Immature natural killer cell (primary cell): Measurements from ENCODE around the gene RPS6KA1. TPM values are rescaled to one million over a fixed set of nuclear protein-coding genes. Genes with fewer than 3 reads are reported as not detected.
"Not testable (repeated sequence)": the region's sequence is repeated elsewhere in the genome, so short reads cannot be mapped to it uniquely, and the experiment has no call there.

Experiments used
- DNase-seq, 3 donors: peaks; one replicate each; pipeline ENCODE4 v3.0.0; 2022; ENCODE audit warnings: mixed read lengths in 1 of 3
- H3K27ac Mint-ChIP-seq, 6 donors: one replicate each; pipeline ENCODE4 v1.8.0; 2020; ENCODE audit warnings: mixed read lengths in 6 of 6, mild to moderate bottlenecking in 5 of 6, inconsistent platforms in 4 of 6, moderate library complexity in 3 of 6
- H3K27me3 Mint-ChIP-seq, 3 donors: one replicate each; pipeline ENCODE4 v1.8.0; 2020 to 2021; ENCODE audit warnings: low read depth in 3 of 3, mild to moderate bottlenecking in 3 of 3, mixed read lengths in 3 of 3, moderate library complexity in 3 of 3, inconsistent platforms in 1 of 3
- H3K36me3 Mint-ChIP-seq, 3 donors: one replicate each; pipeline ENCODE4 v1.8.0; 2020; ENCODE audit warnings: mixed read lengths in 3 of 3, inconsistent platforms in 2 of 3, mild to moderate bottlenecking in 2 of 3
- H3K4me1 Mint-ChIP-seq, 2 donors: one replicate each; pipeline ENCODE4 v1.8.0; 2020; ENCODE audit warnings: inconsistent platforms in 2 of 2, mild to moderate bottlenecking in 2 of 2, mixed read lengths in 2 of 2, moderate library complexity in 1 of 2
- H3K4me3 Mint-ChIP-seq, 5 donors: one replicate each; pipeline ENCODE4 v1.8.0; 2020; ENCODE audit warnings: mild to moderate bottlenecking in 5 of 5, mixed read lengths in 5 of 5, inconsistent platforms in 3 of 5, moderate library complexity in 3 of 5
- H3K9me3 Mint-ChIP-seq, 6 donors: one replicate each; pipeline ENCODE4 v1.8.0; 2020; ENCODE audit warnings: mild to moderate bottlenecking in 6 of 6, mixed read lengths in 6 of 6, inconsistent platforms in 4 of 6, moderate library complexity in 3 of 6
- polyA plus RNA-seq, 3 donors: library from polyadenylated mRNA; unstranded; fragments of 300-500 nt; fragmentation: Illumina TruSeq; gene quantifications; one replicate each; pipeline ENCODE4 v1.2.3, GENCODE V29; 2021

The RPS6KA1 gene
- polyA plus RNA-seq, 3 donors from 2014 or later, result 292 to 371 (median 349) TPM

- DNase-seq, result no peak
- H3K9me3 Mint-ChIP-seq, result no peaks in the 10 kb centered on the region
- H3K27me3 Mint-ChIP-seq, result peaks cover 1 to 2% (median 2%) of the 10 kb centered on the region in 3 donors
- no peak overlapping the region for H3K27ac Mint-ChIP-seq
- H3K36me3 Mint-ChIP-seq, result no peaks in the 10 kb centered on the region
- no peak overlapping the region for H3K4me3 Mint-ChIP-seq
- H3K4me1 Mint-ChIP-seq, result peaks cover 8 to 14% of the 10 kb centered on the region in 2 donors
These were observed 69.3 kb downstream of the RPS6KA1 start for GRCh38 chr1:26598890-26599289.

DNA sequence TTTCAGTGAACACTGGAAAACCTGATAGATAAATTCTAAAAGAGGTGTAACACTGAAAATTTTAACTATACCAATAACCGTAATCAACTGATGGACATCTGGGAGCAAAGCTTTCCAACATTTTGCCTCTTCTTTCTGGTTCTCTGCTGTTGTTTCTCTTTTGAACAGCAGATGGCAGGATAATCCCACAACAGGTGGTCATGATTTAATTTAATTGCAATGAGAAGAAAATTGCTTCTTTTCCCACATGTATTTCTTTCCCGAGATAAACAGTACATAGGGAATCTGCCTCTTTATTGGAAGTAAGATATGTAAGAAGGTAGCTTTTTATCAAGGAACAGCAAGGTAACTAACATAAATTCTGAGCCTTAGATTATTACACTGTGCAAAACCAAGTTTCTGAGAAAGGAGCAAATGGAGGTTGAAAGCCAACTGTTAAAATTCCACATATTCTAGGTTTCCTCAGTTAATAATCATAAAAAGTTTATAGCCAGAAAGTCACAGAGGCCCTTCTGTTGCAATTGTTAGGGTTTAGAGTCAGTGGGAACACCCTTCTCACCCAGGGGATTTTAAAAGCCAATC is 72.9 kb downstream of the RPS6KA1 start:
- peak; percentile 66 to 70 (median 68) for DNase-seq
- Mint-ChIP-seq H3K27me3 (peaks cover 2 to 3% (median 3%) of the 10 kb centered on the region in 3 donors), H3K27ac (peak overlapping the region in 2 of 6 donors; percentile 6 to 69), H3K4me3 (no peak overlapping the region), H3K4me1 (peaks cover 7 to 12% of the 10 kb centered on the region in 2 donors), H3K36me3 (no peaks in the 10 kb centered on the region), H3K9me3 (no peaks in the 10 kb centered on the region)

DNA sequence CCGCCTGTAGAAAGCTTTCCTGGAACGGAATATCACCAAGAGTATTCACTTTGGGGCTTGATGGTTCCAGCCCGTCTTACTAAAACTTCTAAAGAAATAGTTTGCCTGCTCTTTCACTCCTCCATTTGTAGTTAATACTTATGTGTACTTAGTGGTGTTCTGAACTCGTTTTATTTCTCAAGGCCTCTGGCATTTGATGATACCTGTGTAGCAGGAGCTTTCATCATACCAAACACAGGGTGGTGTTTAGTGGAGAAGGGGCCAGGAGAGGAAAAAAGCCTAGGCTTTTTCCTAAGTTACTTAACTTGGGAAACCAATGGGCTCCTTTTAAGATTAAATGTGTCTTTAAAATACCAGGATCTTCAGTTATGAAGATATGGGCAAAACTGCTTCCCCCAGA is 74.3 kb downstream of the RPS6KA1 start:
- no peak for DNase-seq
- Mint-ChIP-seq H3K36me3 (no peaks in the 10 kb centered on the region), H3K27ac (no peak overlapping the region), H3K27me3 (peaks cover 2 to 3% (median 2%) of the 10 kb centered on the region in 3 donors), H3K4me1 (peaks cover 4 to 7% of the 10 kb centered on the region in 2 donors), H3K9me3 (no peaks in the 10 kb centered on the region), H3K4me3 (no peak overlapping the region)

- H3K4me3 Mint-ChIP-seq, result no peak overlapping the region
- H3K27ac Mint-ChIP-seq, result no peak overlapping the region
- DNase-seq, result no peak
- H3K4me1 Mint-ChIP-seq, result peaks cover 4 to 6% of the 10 kb centered on the region in 2 donors
- peaks cover 2 to 9% (median 2%) of the 10 kb centered on the region in 3 donors for H3K27me3 Mint-ChIP-seq
- no peaks in the 10 kb centered on the region for H3K36me3 Mint-ChIP-seq
- no peaks in the 10 kb centered on the region for H3K9me3 Mint-ChIP-seq
These were observed 77.6 kb downstream of the RPS6KA1 start for GRCh38 chr1:26607186-26607585.

- H3K9me3 Mint-ChIP-seq, result no peaks in the 10 kb centered on the region
- no peak overlapping the region for H3K27ac Mint-ChIP-seq
- no peak for DNase-seq
- no peak overlapping the region for H3K4me3 Mint-ChIP-seq
- peaks cover 2 to 6% (median 2%) of the 10 kb centered on the region in 3 donors for H3K27me3 Mint-ChIP-seq
- no peaks in the 10 kb centered on the region for H3K36me3 Mint-ChIP-seq
- no peaks in the 10 kb centered on the region for H3K4me1 Mint-ChIP-seq
These were observed 79.3 kb downstream of the RPS6KA1 start for GRCh38 chr1:26608895-26609294.

- H3K36me3 Mint-ChIP-seq, result no peaks in the 10 kb centered on the region
- DNase-seq, result no peak
- no peak overlapping the region for H3K4me3 Mint-ChIP-seq
- peaks cover 2 to 6% (median 2%) of the 10 kb centered on the region in 3 donors for H3K27me3 Mint-ChIP-seq
- no peaks in the 10 kb centered on the region for H3K4me1 Mint-ChIP-seq
- no peaks in the 10 kb centered on the region for H3K9me3 Mint-ChIP-seq
- H3K27ac Mint-ChIP-seq, result no peak overlapping the region
These were observed 81.2 kb downstream of the RPS6KA1 start for GRCh38 chr1:26610781-26611180.

- DNase-seq, H3K4me3 Mint-ChIP-seq, H3K4me1 Mint-ChIP-seq, H3K36me3 Mint-ChIP-seq, H3K9me3 Mint-ChIP-seq, H3K27ac Mint-ChIP-seq, H3K27me3 Mint-ChIP-seq: not testable (repeated sequence)
These were observed 83.1 kb downstream of the RPS6KA1 start for GRCh38 chr1:26612627-26613026.

GRCh38 chr1:26614655-26615411 is 85.3 kb downstream of the RPS6KA1 start:
- no peak for DNase-seq
- H3K4me1 Mint-ChIP-seq, result peaks cover 8 to 15% of the 10 kb centered on the region in 2 donors
- no peak overlapping the region for H3K27ac Mint-ChIP-seq
- H3K9me3 Mint-ChIP-seq, result no peaks in the 10 kb centered on the region
- H3K4me3 Mint-ChIP-seq, result no peak overlapping the region
- H3K27me3 Mint-ChIP-seq, result peaks cover 2 to 9% (median 3%) of the 10 kb centered on the region in 3 donors
- H3K36me3 Mint-ChIP-seq, result no peaks in the 10 kb centered on the region

- Mint-ChIP-seq H3K27ac (no peak overlapping the region), H3K36me3 (no peaks in the 10 kb centered on the region), H3K27me3 (peaks cover 17 to 21% (median 20%) of the 10 kb centered on the region in 3 donors), H3K4me1 (peaks cover 19 to 28% of the 10 kb centered on the region in 2 donors), H3K4me3 (no peak overlapping the region), H3K9me3 (no peaks in the 10 kb centered on the region)
- DNase-seq, result no peak
These were observed 87.3 kb downstream of the RPS6KA1 start for GRCh38 chr1:26616881-26617280.

- peak overlapping the region in 3 of 5 donors; percentile 11 to 47 (median 45) for H3K4me3 Mint-ChIP-seq
- H3K4me1 Mint-ChIP-seq, result peaks cover 19 to 29% of the 10 kb centered on the region in 2 donors
- H3K27ac Mint-ChIP-seq, result peak overlapping the region in 4 of 6 donors; percentile 45 to 95 (median 64)
- no peak for DNase-seq
- H3K27me3 Mint-ChIP-seq, result peaks cover 17 to 21% (median 19%) of the 10 kb centered on the region in 3 donors
- peaks cover 0 to 3% (median 0%) of the 10 kb centered on the region in 3 donors for H3K36me3 Mint-ChIP-seq
- no peaks in the 10 kb centered on the region for H3K9me3 Mint-ChIP-seq
These were observed 89.0 kb downstream of the RPS6KA1 start for GRCh38 chr1:26618561-26618960.

Other genes starting within 250 kb of the RPS6KA1 start
- 1,000 to 10,000 TPM; 1,203 to 2,040 (median 1,333) TPM for gene SH3BGRL3, start 249.7 kb upstream of the RPS6KA1 start, polyA plus RNA-seq
- gene UBXN11, start 223.1 kb upstream of the RPS6KA1 start, polyA plus RNA-seq, result 1 to 10 TPM; 5.7 to 8.8 (median 8.3) TPM
- gene CD52, start 211.8 kb upstream of the RPS6KA1 start, polyA plus RNA-seq, result 1,000 to 10,000 TPM; 3,509 to 3,975 (median 3,639) TPM
- gene CRYBG2, start 175.6 kb upstream of the RPS6KA1 start, polyA plus RNA-seq, result 1 to 10 TPM in 2 of 3 donors, not detected in 1; 1.2 to 1.3 TPM
- gene ZNF683, start 157.0 kb upstream of the RPS6KA1 start, polyA plus RNA-seq, result 10 to 100 TPM in 2 of 3 donors, 1 to 10 TPM in 1; 4.1 to 61.3 (median 24.2) TPM
- not detected for gene LIN28A, start 118.9 kb upstream of the RPS6KA1 start, polyA plus RNA-seq
- gene DHDDS, start 97.4 kb upstream of the RPS6KA1 start, polyA plus RNA-seq, result 10 to 100 TPM; 18.6 to 40.3 (median 24.4) TPM
- gene HMGN2, start 57.3 kb upstream of the RPS6KA1 start, polyA plus RNA-seq, result 100 to 1,000 TPM; 598 to 729 (median 677) TPM
- 10 to 100 TPM in 2 of 3 donors, 1 to 10 TPM in 1; 7.1 to 34.6 (median 16.0) TPM for gene ARID1A, start 166.3 kb downstream of the RPS6KA1 start, polyA plus RNA-seq